ENCODE measurements around the gene PPP1R14B.
A peak's percentile ranks its signal among the peaks of the same experiment; 100 is the strongest.

The PPP1R14B gene

DNA sequence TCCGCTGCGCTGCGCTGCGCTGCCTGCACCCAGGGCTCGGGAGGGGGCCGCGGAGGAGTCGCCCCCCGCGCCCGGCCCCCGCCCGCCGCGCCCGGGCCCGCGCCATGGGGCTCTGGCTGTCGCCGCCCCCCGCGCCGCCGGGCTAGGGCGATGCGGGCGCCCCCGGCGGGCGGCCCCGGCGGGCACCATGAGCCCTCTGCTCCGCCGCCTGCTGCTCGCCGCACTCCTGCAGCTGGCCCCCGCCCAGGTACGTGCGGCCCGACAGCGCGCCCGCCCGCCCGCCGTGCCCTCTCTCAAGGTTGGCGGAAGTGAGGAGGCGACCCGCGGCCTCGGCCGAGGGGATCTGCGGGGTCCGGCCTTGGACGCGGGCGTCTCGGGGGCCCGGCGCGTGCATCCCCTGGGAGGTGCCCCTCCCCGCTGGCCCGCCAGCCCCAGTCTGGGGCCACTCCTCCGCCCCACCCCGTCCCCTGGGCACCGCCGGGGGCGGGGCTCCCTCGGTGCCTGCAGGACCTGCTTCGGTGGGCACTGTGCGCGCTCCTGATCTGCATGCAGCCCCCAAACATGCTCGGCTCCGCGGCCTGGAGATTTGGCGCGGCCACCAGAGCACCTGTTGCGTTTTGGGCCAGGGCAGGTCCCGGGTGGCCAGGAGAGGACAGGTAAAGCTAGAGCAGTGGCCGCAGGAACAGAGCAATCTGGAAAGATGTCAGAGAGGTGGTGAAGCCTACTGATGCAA, 11.9 kb downstream of the PPP1R14B start:
- TF ChIP-seq POLR2A (IDR thresholded peaks at IDR 0.05; ENCODE audit: extremely low read depth, insufficient read length) (no peak), MYC (IDR thresholded peaks at IDR 0.05; ENCODE audit: low read depth, low read length) (no peak)
- TF ChIP-seq, protein P1, sequence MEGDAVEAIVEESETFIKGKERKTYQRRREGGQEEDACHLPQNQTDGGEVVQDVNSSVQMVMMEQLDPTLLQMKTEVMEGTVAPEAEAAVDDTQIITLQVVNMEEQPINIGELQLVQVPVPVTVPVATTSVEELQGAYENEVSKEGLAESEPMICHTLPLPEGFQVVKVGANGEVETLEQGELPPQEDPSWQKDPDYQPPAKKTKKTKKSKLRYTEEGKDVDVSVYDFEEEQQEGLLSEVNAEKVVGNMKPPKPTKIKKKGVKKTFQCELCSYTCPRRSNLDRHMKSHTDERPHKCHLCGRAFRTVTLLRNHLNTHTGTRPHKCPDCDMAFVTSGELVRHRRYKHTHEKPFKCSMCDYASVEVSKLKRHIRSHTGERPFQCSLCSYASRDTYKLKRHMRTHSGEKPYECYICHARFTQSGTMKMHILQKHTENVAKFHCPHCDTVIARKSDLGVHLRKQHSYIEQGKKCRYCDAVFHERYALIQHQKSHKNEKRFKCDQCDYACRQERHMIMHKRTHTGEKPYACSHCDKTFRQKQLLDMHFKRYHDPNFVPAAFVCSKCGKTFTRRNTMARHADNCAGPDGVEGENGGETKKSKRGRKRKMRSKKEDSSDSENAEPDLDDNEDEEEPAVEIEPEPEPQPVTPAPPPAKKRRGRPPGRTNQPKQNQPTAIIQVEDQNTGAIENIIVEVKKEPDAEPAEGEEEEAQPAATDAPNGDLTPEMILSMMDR (IDR thresholded peaks at IDR 0.05; ENCODE audit: low read depth, low read length) = no peak
- DNase-seq (ENCODE audit: low read depth) = peak; percentile 67
- peak overlapping the region; percentile 42 for H3K4me3 ChIP-seq (ENCODE audit: low read depth, low read length)

DNA sequence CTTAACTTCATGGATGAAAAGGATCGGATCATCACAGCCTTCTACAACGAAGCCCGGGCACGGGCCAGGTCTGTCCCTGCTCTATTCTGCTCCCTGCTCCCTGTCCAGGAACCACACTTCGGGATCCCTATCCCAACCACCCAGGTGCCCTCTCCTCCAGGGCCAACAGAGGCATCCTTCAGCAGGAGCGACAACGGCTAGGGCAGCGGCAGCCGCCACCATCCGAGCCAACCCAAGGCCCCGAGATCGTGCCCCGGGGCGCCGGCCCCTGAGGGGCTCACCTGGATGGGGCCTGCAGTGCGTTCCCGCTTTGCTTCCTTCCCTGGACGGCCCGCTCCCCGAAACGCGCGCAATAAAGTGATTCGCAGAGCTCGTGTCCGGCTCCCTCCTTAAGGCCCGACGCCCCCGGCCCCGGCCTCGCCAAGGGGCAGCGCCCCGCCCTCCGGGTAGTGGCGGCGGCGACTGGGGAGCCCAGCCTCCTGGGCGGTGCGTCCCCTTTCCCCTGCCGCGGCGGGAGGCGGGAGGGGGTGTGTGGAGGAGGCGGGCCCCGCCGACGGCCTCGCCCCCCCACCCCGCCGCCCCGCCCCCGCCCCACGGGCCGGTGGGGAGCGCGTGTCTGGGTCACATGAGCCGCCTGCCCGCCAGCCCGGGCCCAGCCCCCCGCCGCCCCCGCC, 12.7 kb downstream of the PPP1R14B start, which contains the start of gene VEGFB:
Gene VEGFB, plus strand, starts transcription at position 672 of the 674 bp plus-strand sequence. CDS start 250 bp downstream, outside the sequence.
- TF ChIP-seq POLR2A (IDR thresholded peaks at IDR 0.05; ENCODE audit: extremely low read depth, insufficient read length) (no peak), MYC (IDR thresholded peaks at IDR 0.05; ENCODE audit: low read depth, low read length) (no peak)
- TF ChIP-seq, protein P2, sequence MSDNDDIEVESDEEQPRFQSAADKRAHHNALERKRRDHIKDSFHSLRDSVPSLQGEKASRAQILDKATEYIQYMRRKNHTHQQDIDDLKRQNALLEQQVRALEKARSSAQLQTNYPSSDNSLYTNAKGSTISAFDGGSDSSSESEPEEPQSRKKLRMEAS (IDR thresholded peaks at IDR 0.05; ENCODE audit: low read depth, low read length) = no peak
- TF ChIP-seq, protein P1 (IDR thresholded peaks at IDR 0.05; ENCODE audit: low read depth, low read length) = no peak
- peak; percentile 67 for DNase-seq (ENCODE audit: low read depth)
- H3K4me3 ChIP-seq (ENCODE audit: low read depth, low read length) = peak within 1 kb of the TSS; percentile 42

DNA sequence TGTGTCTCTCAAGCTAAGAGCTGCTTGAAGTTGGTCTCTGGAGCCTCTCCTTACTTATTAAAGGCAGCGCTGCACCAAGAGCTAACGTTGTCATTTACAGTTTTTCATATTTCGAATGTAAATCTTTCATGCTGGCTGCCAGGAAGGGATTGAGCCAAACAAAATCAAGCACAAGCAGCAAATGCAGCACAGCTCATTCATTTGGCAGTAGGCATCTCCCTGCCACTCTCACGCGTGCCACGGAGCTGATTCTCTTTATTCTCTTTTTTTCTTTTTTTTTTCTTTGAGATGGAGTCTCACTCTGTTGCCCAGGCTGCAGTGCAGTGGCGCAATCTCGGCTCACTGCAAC, 13.8 kb downstream of the PPP1R14B start:
- TF ChIP-seq, protein P1 (IDR thresholded peaks at IDR 0.05; ENCODE audit: low read depth, low read length) = no peak
- no peak for TF ChIP-seq MYC (IDR thresholded peaks at IDR 0.05; ENCODE audit: low read depth, low read length)
- no peak for DNase-seq (ENCODE audit: low read depth)
- H3K4me3 ChIP-seq (ENCODE audit: low read depth, low read length) = no peak overlapping the region

DNA sequence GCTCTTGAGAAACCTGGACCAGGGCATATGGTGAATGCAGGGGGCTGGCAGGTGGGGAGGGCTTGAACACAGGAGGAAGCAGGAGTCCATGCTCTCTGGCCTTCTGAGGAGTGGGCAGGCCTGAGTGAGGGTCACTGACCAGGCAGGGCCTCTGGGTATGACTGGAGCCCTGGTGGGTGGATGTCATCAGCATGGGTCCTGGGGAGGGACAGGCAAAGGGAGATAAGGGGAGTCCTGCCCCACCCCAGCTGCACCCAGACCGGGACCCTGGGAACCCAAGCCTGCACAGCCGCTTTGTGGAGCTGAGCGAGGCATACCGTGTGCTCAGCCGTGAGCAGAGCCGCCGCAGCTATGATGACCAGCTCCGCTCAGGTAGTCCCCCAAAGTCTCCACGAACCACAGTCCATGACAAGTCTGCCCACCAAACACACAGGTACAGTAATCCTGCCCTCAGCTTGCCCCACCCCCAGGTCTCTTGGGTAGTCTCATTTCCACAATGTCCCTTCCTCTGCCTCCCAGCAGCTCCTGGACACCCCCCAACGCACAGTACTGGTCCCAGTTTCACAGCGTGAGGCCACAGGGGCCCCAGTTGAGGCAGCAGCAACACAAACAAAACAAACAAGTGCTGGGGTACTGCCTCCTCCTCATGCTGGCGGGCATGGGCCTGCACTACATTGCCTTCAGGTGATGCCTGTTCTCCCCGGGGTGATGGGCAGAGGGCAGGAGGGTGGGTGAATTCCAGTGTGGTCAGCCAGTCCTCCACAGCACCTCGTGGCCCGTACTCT, 14.4 kb downstream of the PPP1R14B start:
- H3K4me3 ChIP-seq (ENCODE audit: low read depth, low read length) = no peak overlapping the region
- no peak for DNase-seq (ENCODE audit: low read depth)
- TF ChIP-seq, protein P2 (IDR thresholded peaks at IDR 0.05; ENCODE audit: low read depth, low read length) = no peak
- TF ChIP-seq MYC (IDR thresholded peaks at IDR 0.05; ENCODE audit: low read depth, low read length) (no peak), POLR2A (IDR thresholded peaks at IDR 0.05; ENCODE audit: extremely low read depth, insufficient read length) (no peak)
- TF ChIP-seq, protein P1 (IDR thresholded peaks at IDR 0.05; ENCODE audit: low read depth, low read length) = no peak

DNA sequence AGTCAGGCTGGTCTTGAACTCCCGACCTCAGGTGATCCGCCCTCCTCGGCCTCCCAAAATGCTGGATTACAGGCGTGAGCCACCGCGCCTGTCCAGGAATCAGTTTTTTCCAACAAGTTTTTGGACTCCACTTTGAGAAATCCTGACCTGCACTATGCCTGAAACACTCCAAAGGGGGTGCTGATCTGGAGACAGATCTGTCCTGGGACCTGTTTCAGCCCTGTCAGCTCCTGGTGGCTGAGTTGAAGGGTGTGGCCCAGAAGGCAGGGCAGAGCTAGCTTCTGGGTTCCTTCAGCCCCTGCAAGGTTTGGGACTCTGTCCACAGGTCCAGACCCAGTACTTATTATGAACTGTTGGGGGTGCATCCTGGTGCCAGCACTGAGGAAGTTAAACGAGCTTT, 15.2 kb downstream of the PPP1R14B start:
- DNase-seq (ENCODE audit: low read depth) = no peak
- H3K4me3 ChIP-seq (ENCODE audit: low read depth, low read length) = no peak overlapping the region
- TF ChIP-seq, protein P1 (IDR thresholded peaks at IDR 0.05; ENCODE audit: low read depth, low read length) = no peak
- no peak for TF ChIP-seq POLR2A (IDR thresholded peaks at IDR 0.05; ENCODE audit: extremely low read depth, insufficient read length)
- TF ChIP-seq, protein P2 (IDR thresholded peaks at IDR 0.05; ENCODE audit: low read depth, low read length) = no peak
- no peak for TF ChIP-seq MYC (IDR thresholded peaks at IDR 0.05; ENCODE audit: low read depth, low read length)

All from NB4 (cell line).